Endothelial cell of umbilical vein (primary cell): ENCODE results near the gene TMEM151A. TPM values are rescaled to one million over a fixed set of nuclear protein-coding genes. Genes with fewer than 3 reads are reported as not detected.
"Not testable (repeated sequence)": the region's sequence is repeated elsewhere in the genome, so short reads cannot be mapped to it uniquely, and the experiment has no call there.

Experiments
- BruUV-seq: library from RNA; stranded (reverse); fragments of 400-500 nt; replicated peaks from 2 replicates; lab custom pipeline; 2021; lab: Mats Ljungman, UMichigan
- CTCF ChIA-PET: fragments of 300-600, 350-600 bp; sonication (Branson Sonifier 250); formaldehyde crosslinking; loops from one replicate; lab custom pipeline; 2021; ENCODE audit warnings: antibody characterized with exemption, inconsistent platforms; lab: Charles Lee
- POLR2A ChIA-PET: fragments of 300-600, 350-600 bp; sonication (Branson Sonifier 250); formaldehyde crosslinking; loops from one replicate; lab custom pipeline; 2021; ENCODE audit warnings: antibody characterized with exemption, inconsistent platforms; lab: Charles Lee
- DNase-seq: peaks from one replicate; pipeline ENCODE4 v3.0.0-alpha.2; 2011; ENCODE audit warnings: low read depth, low spot score
- FAIRE-seq: peaks from 2 replicates; lab custom pipeline; 2011; peaks lifted over from hg19 to GRCh38; lab: Jason Lieb, UNC
- H2AFZ ChIP-seq: 2 replicates; pipeline ENCODE4 v1.6.0; 2012; ENCODE audit warnings: low read depth, low read length, control low read depth, inconsistent platforms
- H3K27ac ChIP-seq: 2 replicates; pipeline ENCODE4 v1.5.1; 2011; ENCODE audit warnings: low read depth, mild to moderate bottlenecking, control low read depth, low read length, moderate library complexity; ENCODE audit not compliant: insufficient read depth
- H3K27me3 ChIP-seq, 2 experiments: 2 replicates each; pipeline versions ENCODE4 v1.6.0 to v1.6.1; 2011; ENCODE audit warnings: low read length in 2 of 2, mixed read lengths in 1 of 2; ENCODE audit not compliant: control insufficient read depth in 2 of 2, insufficient read depth in 2 of 2
- H3K36me3 ChIP-seq, 2 experiments: 2 replicates in 1 of 2; 3 replicates in 1 of 2; pipeline ENCODE4 v1.5.1; 2011; ENCODE audit warnings: low read length in 2 of 2, mild to moderate bottlenecking in 1 of 2, moderate library complexity in 1 of 2; ENCODE audit not compliant: control insufficient read depth in 2 of 2, insufficient read depth in 2 of 2; ENCODE audit errors: extremely low read depth in 1 of 2
- H3K4me1 ChIP-seq: 3 replicates; pipeline ENCODE4 v1.5.1; 2011; ENCODE audit warnings: mild to moderate bottlenecking, low read length; ENCODE audit not compliant: control insufficient read depth, insufficient read depth; ENCODE audit errors: extremely low read depth
- H3K4me2 ChIP-seq: 2 replicates; pipeline ENCODE4 v1.6.1; 2011; ENCODE audit warnings: low read length, control low read depth, mixed read lengths; ENCODE audit not compliant: insufficient read depth
- H3K4me3 ChIP-seq, 3 experiments: fragments of 200-600 bp in 1 of 3; sonication (generic), shearing (Covaris generic) in 1 of 3; replicated peaks in 1 of 3; 2 replicates each; pipeline ENCODE4 v1.5.1; 2011 to 2016; ENCODE audit warnings: control low read depth in 3 of 3, low read length in 3 of 3, mild to moderate bottlenecking in 2 of 3, inconsistent platforms in 1 of 3, low read depth in 1 of 3, moderate library complexity in 1 of 3; ENCODE audit not compliant: insufficient read depth in 1 of 3
- H3K79me2 ChIP-seq: 2 replicates; pipeline ENCODE4 v1.6.0; 2012; ENCODE audit warnings: low read length, inconsistent platforms; ENCODE audit not compliant: control insufficient read depth, insufficient read depth
- H3K9ac ChIP-seq: replicated peaks from 2 replicates; pipeline ENCODE3; 2011; ENCODE audit warnings: low read length, control low read depth; ENCODE audit not compliant: insufficient read depth; ENCODE audit errors: extremely low read depth
- H3K9me1 ChIP-seq: replicated peaks from 3 replicates; pipeline ENCODE4 v1.6.0; 2011; ENCODE audit warnings: mild to moderate bottlenecking, low read length; ENCODE audit not compliant: control insufficient read depth, insufficient read depth; ENCODE audit errors: extremely low read depth
- H3K9me3 ChIP-seq: replicated peaks from 2 replicates; pipeline ENCODE4 v1.5.1; 2012; ENCODE audit warnings: low read length, inconsistent platforms; ENCODE audit not compliant: control insufficient read depth, insufficient read depth
- H4K20me1 ChIP-seq: replicated peaks from 2 replicates; pipeline ENCODE3; 2011; ENCODE audit warnings: mild to moderate bottlenecking, low read length; ENCODE audit not compliant: control insufficient read depth, insufficient read depth; ENCODE audit errors: extremely low read depth
- CTCF ChIP-seq, 2 donors: IDR thresholded peaks; 1 replicate in 1 of 2; 2 replicates in 1 of 2; pipeline ENCODE4 v1.5.1; 2011; ENCODE audit warnings: low read length in 2 of 2, mild to moderate bottlenecking in 2 of 2, moderate library complexity in 2 of 2, control low read depth in 1 of 2, inconsistent platforms in 1 of 2, low read depth in 1 of 2; ENCODE audit not compliant: insufficient read depth in 1 of 2; ENCODE audit errors: extremely low read depth in 1 of 2
- EZH2 ChIP-seq: IDR thresholded peaks from 2 replicates; pipeline ENCODE4 v1.6.1; 2012; ENCODE audit warnings: borderline replicate concordance, low read depth, mild to moderate bottlenecking, moderate library complexity, low read length, inconsistent platforms; ENCODE audit not compliant: severe bottlenecking
- FOS ChIP-seq: IDR thresholded peaks from 2 replicates; pipeline ENCODE4 v1.6.1; 2011; ENCODE audit warnings: mild to moderate bottlenecking, low read length, moderate library complexity, borderline replicate concordance; ENCODE audit not compliant: insufficient read depth
- GATA2 ChIP-seq: IDR thresholded peaks from 2 replicates; pipeline ENCODE4 v1.7.0; 2011; ENCODE audit warnings: low read depth, mild to moderate bottlenecking, moderate library complexity, mixed read lengths, low read length; ENCODE audit not compliant: insufficient read length, insufficient read depth
- JUN ChIP-seq: IDR thresholded peaks from 2 replicates; pipeline ENCODE4 v1.6.1; 2011; ENCODE audit warnings: borderline replicate concordance, low read depth; ENCODE audit not compliant: insufficient read length, insufficient read depth
- MAX ChIP-seq: IDR thresholded peaks from 2 replicates; pipeline ENCODE4 v1.6.1; 2011; ENCODE audit not compliant: insufficient read depth, insufficient read length
- MYC ChIP-seq: IDR thresholded peaks from one replicate; pipeline ENCODE4 v1.6.1; 2011; ENCODE audit warnings: mild to moderate bottlenecking, low read depth, low read length
- POLR2A ChIP-seq: IDR thresholded peaks from 2 replicates; pipeline ENCODE4 v1.6.1; 2012; ENCODE audit warnings: low read depth, mild to moderate bottlenecking, control low read depth, low read length
- POLR2AphosphoS5 ChIP-seq: IDR thresholded peaks from 2 replicates; pipeline ENCODE4 v1.6.1; 2012; ENCODE audit warnings: low read depth, mild to moderate bottlenecking, control low read depth, low read length, moderate library complexity; ENCODE audit not compliant: insufficient read depth
- dilution Hi-C: fragments of 300-500 bp; cut with MboI; formaldehyde crosslinking; loops from one replicate; pipeline ENCODE4 v1.15.0; 2019; ENCODE audit warnings: low sequenced_read_pairs; ENCODE audit not compliant: extremely low pct_ligation_motif_present
- intact Hi-C: fragments of 100-400 bp; cut with micrococcal nuclease; formaldehyde crosslinking; loops from one replicate; pipeline ENCODE4 v1.10.0; 2022
- polyA plus RNA-seq, 4 experiments: library from polyadenylated mRNA; depleted of rRNA in 3 of 4; stranded (reverse) in 3 of 4; unstranded in 1 of 4; fragments of >200 nt; gene quantifications; 2 replicates each; pipeline versions ENCODE4 v1.2.1 to v1.2.3, GENCODE V29; 2011 to 2012; ENCODE audit warnings: missing spikeins in 1 of 4
- total RNA-seq: library from RNA; stranded (reverse); gene quantifications from 2 replicates; pipeline ENCODE4 v1.2.3, GENCODE V29; 2021

Gene TMEM151A
- total and polyA plus RNA-seq, 2 donors (not counting 3 experiments of a cell fraction or from before 2014, with no cell fraction given) = not detected

GRCh38 chr11:66248903-66249302, 42.8 kb upstream of the TMEM151A start:
- FAIRE-seq = no peak
- H3K36me3 ChIP-seq = peaks cover 0 to 3% of the 10 kb centered on the region in 2 experiments
- DNase-seq = no peak
- dilution Hi-C loops = no loop called here
- no peaks in the 10 kb centered on the region for H3K9me1 ChIP-seq
- no peak overlapping the region for H3K4me2 ChIP-seq
- no TSS peak for BruUV-seq
- no peak overlapping the region for H3K4me3 ChIP-seq
- CTCF ChIA-PET = no interaction called here
- intact Hi-C loops = no loop called here
- H3K79me2 ChIP-seq = no peaks in the 10 kb centered on the region
- H3K9ac ChIP-seq = no peak overlapping the region
- TF ChIP-seq EZH2 (no peak), POLR2AphosphoS5 (no peak), MYC (no peak), JUN (no peak)
- H3K9me3 ChIP-seq = no peaks in the 10 kb centered on the region
- no peaks in the 10 kb centered on the region for H3K4me1 ChIP-seq
- no peak overlapping the region for H2AFZ ChIP-seq
- H4K20me1 ChIP-seq = no peaks in the 10 kb centered on the region
- POLR2A ChIA-PET = no interaction called here
- no peak overlapping the region for H3K27ac ChIP-seq
- H3K27me3 ChIP-seq = no peaks in the 10 kb centered on the region

GRCh38 chr11:66251809-66252208, 39.9 kb upstream of the TMEM151A start:
- DNase-seq (no peak), FAIRE-seq (no peak)
- TF ChIP-seq GATA2 = no peak
- TF ChIP-seq POLR2AphosphoS5 = no peak
- no peak for TF ChIP-seq JUN
- no peak for TF ChIP-seq MYC
- TF ChIP-seq FOS = no peak
- TF ChIP-seq MAX = no peak
- no peak for TF ChIP-seq EZH2
- TF ChIP-seq CTCF (IDR thresholded peaks at IDR 0.05; ENCODE audit: extremely low read depth in 1 of 2, insufficient read depth in 1 of 2, low read depth in 1 of 2, low read length in 2 of 2) = no peak
- no peak for TF ChIP-seq POLR2A
- Histone ChIP-seq H3K9ac (no peak overlapping the region), H4K20me1 (no peaks in the 10 kb centered on the region), H3K4me3 (no peak overlapping the region), H3K4me1 (peaks cover 1% of the 10 kb centered on the region), H3K9me3 (no peaks in the 10 kb centered on the region), H3K36me3 (peaks cover 0 to 3% of the 10 kb centered on the region in 2 experiments), H2AFZ (no peak overlapping the region), H3K79me2 (no peaks in the 10 kb centered on the region), H3K4me2 (no peak overlapping the region), H3K27ac (no peak overlapping the region), H3K27me3 (peaks cover 0 to 4% of the 10 kb centered on the region in 2 experiments), H3K9me1 (no peaks in the 10 kb centered on the region)
- CTCF ChIA-PET = no interaction called here
- intact Hi-C loops (no loop called here), dilution Hi-C loops (no loop called here)
- POLR2A ChIA-PET = no interaction called here
- no TSS peak for BruUV-seq

- dilution Hi-C loops, H4K20me1 ChIP-seq, H3K9me3 ChIP-seq, H3K79me2 ChIP-seq, H3K9ac ChIP-seq, CTCF ChIA-PET, BruUV-seq, H2AFZ ChIP-seq, H3K4me2 ChIP-seq, H3K27me3 ChIP-seq, FAIRE-seq, intact Hi-C loops, H3K4me1 ChIP-seq, H3K9me1 ChIP-seq, H3K4me3 ChIP-seq, H3K36me3 ChIP-seq, H3K27ac ChIP-seq, DNase-seq: not testable (repeated sequence)
- POLR2A ChIA-PET = interaction anchor here (0.6 kb wide), 1 partner anchor 49 kb away, joined by 10 read pairs; no protein-coding TSS in a partner anchor
Measured at GRCh38 chr11:66253081-66253480, 38.6 kb upstream of the TMEM151A start.
